ENCODE data around the gene AGBL1.
"Not testable (repeated sequence)": the region's sequence is repeated elsewhere in the genome, so short reads cannot be mapped to it uniquely, and the experiment has no call there.

AGBL1 gene

DNA sequence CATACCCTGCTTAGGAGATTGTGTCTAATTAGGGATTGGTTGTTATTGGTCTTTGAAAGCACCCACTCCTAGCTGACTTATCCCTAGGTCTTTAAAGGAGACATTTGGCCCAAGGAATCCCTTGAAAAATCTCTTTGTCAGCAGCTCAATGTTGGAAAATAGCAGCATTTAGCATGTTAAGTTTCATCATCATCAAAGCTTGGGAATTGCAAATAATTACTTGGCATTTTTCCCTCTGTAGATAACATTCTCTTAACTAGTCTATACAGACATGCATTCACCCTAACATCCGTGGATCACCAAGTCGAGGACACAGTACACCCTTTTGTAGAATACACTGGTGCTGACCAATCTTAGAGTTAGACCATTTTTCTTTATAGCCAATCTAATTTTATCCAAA, 332.2 kb downstream of the AGBL1 start:
- DNase-seq, result no peak

DNA sequence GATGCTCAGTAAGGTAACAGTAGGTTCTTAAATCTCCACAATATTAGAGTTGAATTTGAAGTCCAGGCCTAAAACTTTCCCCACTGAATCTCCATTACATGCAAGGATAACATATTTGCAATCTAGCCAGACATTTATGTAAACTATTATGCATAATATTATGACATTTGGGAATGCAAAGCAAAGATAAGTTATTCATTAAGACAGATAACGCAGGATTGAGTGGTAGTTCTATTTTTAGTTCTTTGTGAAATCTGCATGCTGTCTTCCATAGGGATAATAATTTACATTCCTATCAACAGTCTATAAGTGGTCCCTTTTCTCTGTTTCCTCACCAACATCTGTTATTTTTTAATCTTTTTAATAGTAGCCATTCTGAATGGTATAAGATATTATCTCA, 333.5 kb downstream of the AGBL1 start:
- DNase-seq, result no peak

DNA sequence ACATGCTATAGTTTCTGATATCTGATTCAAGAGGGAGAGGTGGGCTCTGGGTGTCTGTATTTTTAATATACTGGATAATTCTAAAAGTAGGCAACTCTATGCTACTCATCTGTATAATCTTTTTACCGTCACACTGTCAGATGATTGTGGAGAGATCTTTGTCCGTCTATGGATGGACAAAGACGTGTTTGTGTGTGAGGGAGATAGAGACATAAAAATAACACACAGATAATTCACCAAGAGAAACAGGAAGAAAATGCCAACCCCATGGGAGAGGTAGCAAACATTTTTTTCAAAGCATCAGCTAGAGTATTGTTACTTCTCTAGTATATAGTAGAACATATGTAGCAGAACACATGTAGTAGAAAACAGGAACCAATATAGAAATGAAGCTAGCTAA, 346.1 kb downstream of the AGBL1 start:
- no peak for DNase-seq

DNA sequence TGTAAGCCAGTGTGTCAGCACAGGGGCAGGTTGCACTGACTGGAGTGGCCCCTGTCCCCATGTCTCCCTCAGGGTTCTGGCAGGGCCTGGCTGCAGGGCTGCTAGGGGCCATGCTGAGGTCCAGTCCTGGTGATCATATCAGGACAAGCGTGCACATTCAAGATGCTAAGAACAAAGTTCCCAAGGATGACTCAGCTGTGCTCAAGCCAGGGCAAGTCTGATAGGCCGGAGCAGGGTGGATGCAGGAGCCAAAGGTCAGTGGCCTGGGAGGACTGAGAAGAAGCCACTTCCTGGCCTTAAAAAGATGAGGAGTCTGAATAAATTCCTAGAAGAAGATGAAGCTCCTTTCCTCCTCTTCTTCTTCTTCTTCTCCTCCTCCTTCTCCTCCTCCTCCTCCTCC, 353.2 kb downstream of the AGBL1 start:
- no peak for DNase-seq

DNA sequence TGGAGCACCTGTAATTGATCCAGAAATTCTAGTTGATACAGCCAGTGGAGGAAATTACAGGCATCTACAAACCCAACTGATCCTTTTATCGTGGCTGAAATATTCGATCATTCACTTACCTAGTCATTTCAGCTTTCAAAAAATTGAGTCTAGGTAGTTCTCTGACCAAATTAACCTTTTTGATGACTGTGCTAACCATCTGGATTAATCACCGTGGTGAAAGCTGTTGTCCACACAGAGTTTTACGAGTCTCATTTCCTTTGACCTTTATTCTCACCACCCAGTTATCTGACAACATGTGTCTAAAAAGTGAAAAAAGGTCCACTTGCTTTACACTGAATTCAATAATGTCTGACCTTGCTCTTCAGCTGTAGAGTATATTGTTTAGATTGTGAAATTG, 354.3 kb downstream of the AGBL1 start:
- DNase-seq, result no peak

DNA sequence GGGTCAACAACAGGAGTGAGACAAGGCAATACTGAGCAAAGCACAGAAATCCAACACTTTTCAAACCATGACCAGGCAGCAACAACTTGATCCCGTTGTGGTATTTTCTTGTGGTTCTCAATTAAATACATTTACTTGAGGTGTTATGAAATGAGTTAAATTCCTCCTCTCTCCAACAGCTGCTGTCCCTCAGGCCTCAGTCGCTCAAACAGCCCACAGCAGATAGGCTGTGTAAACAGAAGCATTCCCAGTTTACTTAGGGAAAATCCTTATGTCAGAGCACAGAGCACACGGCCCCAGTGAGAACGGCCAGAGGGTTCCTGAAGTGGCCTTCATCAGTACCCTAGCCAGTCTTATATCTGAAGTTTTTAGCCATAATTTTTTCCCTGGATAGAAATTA, 359.9 kb downstream of the AGBL1 start:
- no peak for DNase-seq

DNA sequence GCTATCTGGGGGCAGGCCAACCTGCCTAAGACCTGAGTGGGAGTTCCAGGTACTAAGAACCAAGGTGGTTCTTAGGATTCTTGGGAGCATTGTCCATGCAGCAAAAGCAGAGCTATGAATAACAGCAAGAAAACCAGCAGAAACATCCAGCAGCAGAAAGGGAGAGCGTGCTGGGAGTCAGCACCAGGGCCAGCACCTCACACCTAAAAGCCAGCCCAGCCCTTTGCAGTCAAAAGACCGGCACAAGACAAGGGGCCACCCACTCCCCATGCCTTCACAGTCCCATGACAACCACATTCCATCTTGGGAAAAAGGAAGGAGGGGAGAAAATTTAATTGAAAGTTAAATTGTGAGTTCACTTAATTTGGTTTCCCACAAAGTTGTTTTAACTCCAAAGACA, 364.9 kb downstream of the AGBL1 start:
- no peak for DNase-seq

GRCh38 chr15:86445579-86446252, 366.0 kb downstream of the AGBL1 start:
- no peak for DNase-seq

DNA sequence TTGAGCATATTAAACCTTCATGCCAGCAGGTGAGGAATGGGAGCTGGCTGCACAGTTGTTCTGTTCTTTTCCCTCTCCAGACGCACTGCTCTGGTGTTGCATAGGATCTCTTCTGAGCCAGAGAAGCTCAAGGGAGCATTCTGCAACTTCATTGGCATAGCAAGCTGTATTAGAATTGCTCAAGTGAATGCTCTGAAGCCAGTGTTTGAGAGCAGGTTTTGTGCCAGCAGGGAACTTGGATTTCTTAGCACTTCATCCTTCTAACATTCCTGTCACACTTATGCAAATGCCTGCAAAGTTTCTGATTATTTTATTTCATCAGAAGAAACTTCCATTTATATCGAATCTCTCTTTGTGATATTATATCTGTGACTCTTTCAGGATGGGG, 366.6 kb downstream of the AGBL1 start:
- DNase-seq, result no peak

- DNase-seq, result not testable (repeated sequence)
Observed at GRCh38 chr15:86465470-86466039, 385.9 kb downstream of the AGBL1 start.

DNA sequence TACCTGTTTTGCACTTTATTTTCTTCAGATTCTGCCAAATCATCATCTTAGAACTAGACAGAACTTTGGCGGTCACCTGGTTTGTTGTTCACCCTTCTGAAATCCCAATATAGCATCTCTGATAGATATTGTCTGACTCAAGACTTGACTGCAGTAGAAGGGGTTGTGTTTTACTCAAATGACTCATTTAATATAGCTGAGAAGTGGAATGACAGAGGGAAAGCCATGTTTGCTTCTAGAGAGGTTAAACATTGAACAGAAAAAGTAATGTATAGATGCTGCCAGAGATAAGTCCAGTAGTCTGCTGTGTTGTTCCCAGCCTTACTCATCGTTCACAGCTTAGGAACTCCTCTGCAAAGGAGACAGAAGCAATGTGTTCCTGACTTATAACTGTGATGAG, 402.0 kb downstream of the AGBL1 start:
- DNase-seq, result no peak

GRCh38 chr15:86483936-86484335, 404.3 kb downstream of the AGBL1 start:
- DNase-seq, result no peak

- DNase-seq, result no peak
Observed at GRCh38 chr15:86488046-86488445, 408.4 kb downstream of the AGBL1 start.

DNA sequence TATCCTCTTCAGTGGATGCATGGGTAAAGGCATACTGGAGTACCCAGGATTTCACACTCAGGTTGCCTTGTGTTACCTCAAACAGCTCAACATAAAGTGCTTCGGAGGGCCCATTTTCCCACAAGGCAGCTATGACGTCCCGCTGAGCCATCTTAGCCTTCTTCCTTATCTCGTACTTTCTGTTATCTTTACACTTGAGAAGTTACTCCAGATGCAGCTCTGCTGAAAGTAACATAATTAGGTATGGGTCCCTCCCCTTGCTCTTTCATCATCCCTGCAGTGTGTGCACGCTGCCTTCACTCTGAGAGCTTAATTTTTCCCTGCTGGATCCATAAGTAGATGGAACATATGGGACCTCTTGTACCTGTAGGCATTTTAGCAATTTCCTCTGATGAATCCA, 410.3 kb downstream of the AGBL1 start:
- no peak for DNase-seq

- DNase-seq, result no peak
Observed at GRCh38 chr15:86491118-86491517, 411.4 kb downstream of the AGBL1 start.

DNA sequence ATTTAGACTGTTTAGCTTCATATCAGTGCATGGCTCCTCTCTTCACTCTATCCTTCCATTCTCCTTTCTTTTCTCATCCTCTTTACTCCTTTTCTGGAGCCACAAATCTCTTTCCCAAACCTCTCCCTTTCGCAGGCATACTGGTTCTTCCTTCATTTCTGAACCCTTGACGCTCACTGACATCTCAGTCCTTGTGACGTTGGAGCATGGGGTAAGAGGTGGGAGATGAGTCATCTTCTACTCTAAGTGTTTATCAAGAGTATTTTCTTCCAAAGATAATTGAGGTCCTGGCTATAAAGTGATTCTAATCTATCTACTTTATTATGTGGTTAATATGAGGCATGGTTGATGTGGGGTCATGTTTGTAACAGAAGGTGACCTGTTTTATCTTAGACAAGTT, 414.2 kb downstream of the AGBL1 start:
- DNase-seq, result no peak

GRCh38 chr15:86494475-86494874, 414.8 kb downstream of the AGBL1 start:
- no peak for DNase-seq

DNA sequence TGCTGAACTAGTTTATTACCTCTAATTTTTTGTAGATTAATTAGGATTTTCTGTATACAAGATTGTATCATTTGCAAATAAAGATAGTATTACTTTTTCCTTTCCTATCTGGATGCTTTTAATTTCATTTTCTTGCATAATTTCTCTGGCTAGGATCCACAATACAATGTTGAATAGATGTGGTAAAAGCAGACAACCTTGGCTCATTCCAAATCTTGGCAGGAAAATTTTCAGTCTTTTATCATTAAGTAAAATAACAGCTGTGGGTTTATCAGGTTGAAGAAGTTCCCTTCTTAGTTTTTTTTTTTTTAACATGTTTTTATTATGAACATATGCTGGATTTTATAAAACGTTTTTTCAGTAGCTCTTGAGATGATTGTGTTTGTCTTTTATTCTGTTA, 422.6 kb downstream of the AGBL1 start:
- DNase-seq, result no peak

GRCh38 chr15:86505951-86506350, 426.3 kb downstream of the AGBL1 start:
- no peak for DNase-seq

GRCh38 chr15:86506401-86506800, 426.7 kb downstream of the AGBL1 start:
- no peak for DNase-seq

GRCh38 chr15:86515625-86516024, 436.0 kb downstream of the AGBL1 start:
- DNase-seq, result no peak

- DNase-seq, result no peak
Observed at GRCh38 chr15:86522721-86523120, 443.1 kb downstream of the AGBL1 start.

DNA sequence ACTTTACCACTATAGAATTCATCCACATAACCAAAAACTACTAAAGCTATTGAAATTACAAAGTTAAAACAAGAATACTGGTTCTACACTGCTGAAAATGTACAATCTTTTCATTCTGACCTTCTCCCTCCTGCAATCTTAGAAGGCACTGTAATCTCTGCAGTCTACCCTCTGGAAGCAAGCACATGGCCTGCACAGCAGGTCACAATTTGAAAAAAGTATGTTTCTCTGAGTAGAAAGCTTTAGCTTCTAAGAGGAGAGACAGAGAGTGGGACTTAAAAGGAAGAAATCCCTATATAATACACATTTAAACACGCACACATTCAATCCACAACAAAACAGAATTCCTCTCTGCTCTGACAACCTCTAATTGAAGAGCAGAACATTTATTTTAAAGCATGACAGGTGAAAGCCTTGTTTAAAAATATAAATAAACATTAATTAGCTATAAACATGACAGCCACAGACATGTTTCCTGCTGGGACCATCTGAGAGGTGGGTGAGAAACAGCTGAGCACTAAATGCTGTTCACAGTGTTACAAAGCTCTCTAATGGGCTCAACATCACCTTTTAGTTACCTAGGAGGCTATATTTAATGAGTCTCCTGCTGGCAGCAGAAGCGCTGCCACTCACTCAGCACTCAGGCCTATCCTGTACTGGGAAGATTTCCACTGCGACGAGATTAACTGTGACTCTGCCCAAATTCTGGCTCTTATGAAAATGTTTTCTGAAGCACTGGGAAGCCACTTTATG, 447.4 kb downstream of the AGBL1 start:
- no peak for DNase-seq

DNA sequence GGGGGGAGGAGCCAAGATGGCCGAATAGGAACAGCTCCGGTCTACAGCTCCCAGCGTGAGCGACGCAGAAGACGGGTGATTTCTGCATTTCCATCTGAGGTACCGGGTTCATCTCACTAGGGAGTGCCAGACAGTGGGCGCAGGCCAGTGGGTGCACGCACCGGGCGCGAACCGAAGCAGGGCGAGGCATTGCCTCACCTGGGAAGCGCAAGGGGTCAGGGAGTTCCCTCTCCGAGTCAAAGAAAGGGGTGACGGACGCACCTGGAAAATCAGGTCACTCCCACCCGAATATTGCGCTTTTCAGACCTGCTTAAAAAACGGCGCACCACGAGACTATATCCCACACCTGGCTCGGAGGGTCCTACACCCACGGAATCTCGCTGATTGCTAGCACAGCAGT, 448.4 kb downstream of the AGBL1 start:
- not testable (repeated sequence) for DNase-seq

GRCh38 chr15:86538141-86538540, 458.5 kb downstream of the AGBL1 start:
- DNase-seq, result no peak

Measured in 8988T (cell line).